ENCODE results near the gene TSPY2.
"Not testable (repeated sequence)": the region's sequence is repeated elsewhere in the genome, so short reads cannot be mapped to it uniquely, and the experiment has no call there.

TSPY2 gene, protein sequence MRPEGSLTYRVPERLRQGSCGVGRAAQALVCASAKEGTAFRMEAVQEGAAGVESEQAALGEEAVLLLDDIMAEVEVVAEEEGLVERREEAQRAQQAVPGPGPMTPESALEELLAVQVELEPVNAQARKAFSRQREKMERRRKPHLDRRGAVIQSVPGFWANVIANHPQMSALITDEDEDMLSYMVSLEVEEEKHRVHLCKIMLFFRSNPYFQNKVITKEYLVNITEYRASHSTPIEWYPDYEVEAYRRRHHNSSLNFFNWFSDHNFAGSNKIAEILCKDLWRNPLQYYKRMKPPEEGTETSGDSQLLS

DNA sequence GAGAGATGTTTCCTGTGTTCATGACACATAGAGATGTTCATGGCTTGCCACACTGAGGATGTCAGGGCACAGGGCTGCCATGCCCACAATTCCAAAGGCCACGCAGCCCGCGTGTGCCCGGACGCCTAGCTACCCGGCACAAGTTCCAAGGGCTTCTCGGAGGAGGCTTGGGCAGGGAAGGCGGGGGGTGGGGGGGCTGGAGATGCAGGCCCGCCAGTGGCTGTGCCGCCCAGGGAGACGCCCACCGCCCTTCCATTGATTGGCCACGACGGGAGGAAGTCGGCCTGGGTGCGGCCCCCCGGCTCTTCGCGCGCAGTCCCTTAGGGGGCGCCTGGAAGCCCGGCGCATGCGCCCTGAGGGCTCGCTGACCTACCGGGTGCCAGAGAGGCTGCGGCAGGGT lies at the start of gene TSPY2:
TSS of gene TSPY2 (plus strand) at position 301 of the 400 bp plus-strand sequence. CDS start at position 347, 46 bp downstream.
- DNase-seq = not testable (repeated sequence)

DNA sequence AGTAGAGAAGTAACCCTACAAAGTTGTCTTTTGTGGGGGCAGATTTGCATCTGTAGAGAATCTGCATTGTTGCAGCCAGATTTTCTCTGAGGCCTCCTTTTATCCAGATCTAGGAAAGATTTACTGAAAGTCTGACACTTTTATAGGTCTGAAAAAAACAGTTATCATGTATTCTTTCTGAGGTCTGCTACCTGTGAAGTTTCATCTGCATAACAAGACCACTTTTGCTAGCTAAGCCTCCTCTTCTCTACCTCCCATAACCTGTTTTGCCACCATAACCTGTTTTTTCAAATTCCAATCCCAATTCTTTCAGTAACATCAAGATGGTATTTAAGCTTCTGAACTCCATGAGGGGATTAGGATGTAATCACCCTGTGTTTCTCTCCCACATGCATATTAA lies 36.5 kb upstream of the TSPY2 start:
- not testable (repeated sequence) for DNase-seq

DNA sequence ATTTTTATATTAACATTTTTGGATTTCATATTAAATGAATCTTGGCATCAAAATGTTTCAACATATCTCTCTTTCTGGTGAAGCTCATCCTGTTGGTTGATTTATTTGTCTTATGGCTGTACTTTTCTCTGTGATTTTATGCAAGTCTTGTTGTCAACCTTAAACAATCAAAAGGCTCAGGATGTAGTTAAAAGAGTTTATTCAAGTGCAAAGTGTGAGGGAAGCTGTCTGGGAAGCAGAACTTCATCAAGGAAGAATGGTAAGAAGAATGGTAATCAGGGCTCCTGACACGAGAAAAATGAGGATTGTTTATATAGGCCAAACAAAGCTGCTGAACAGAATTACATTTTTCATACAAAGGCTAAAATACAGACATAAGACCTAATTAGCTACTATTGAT lies 29.0 kb upstream of the TSPY2 start:
- DNase-seq = not testable (repeated sequence)

DNA sequence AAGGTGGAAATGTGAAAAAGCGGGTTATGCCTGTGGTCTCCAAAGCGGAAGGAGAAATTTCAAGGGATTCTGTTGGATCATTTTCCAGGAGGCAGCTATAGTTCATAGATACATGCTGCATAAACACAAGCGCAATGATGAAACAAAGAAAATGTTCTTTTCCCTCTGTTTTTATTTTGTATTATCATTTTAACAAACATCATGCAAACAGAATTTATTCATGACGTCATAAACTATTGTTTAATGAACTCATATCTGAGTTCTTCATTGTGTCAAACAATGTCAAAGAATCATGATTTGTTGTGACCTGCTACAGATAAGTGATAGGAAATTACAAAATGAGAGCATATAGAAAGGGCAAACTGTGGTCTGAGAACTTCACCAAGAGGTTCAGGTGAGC lies 23.8 kb downstream of the TSPY2 start:
- not testable (repeated sequence) for DNase-seq

All from NCI-H2107 (cell line).